ENCODE data around the gene NFKBIZ. TPM values are rescaled to one million over a fixed set of nuclear protein-coding genes. Genes with fewer than 3 reads are reported as not detected.

The NFKBIZ gene
- total RNA-seq, 2 donors from 2014 or later: 26.6 to 28.7 TPM

Other genes starting within 250 kb of the NFKBIZ start
- gene ZBTB11, start 172.4 kb upstream of the NFKBIZ start, total RNA-seq: 10 to 100 TPM in 1 of 2 donors, 1 to 10 TPM in 1; 9.8 to 10.4 TPM
- gene RPL24, start 162.8 kb upstream of the NFKBIZ start, total RNA-seq: 1,000 to 10,000 TPM; 1,059 to 1,395 TPM
- 1 to 10 TPM; 6.5 to 7.0 TPM for gene CEP97, start 124.9 kb upstream of the NFKBIZ start, total RNA-seq
- gene NXPE3, start 70.3 kb upstream of the NFKBIZ start, total RNA-seq: 10 to 100 TPM; 22.9 to 49.8 TPM

Measured in right atrium auricular region (tissue), 2 donors.